Retina (tissue), 1 donor: ENCODE measurements around the gene RAI1.

ENCODE experiments used
- DNase-seq: peaks from one replicate; pipeline ENCODE4 v3.0.0-alpha.2; 2016

Gene RAI1

DNA sequence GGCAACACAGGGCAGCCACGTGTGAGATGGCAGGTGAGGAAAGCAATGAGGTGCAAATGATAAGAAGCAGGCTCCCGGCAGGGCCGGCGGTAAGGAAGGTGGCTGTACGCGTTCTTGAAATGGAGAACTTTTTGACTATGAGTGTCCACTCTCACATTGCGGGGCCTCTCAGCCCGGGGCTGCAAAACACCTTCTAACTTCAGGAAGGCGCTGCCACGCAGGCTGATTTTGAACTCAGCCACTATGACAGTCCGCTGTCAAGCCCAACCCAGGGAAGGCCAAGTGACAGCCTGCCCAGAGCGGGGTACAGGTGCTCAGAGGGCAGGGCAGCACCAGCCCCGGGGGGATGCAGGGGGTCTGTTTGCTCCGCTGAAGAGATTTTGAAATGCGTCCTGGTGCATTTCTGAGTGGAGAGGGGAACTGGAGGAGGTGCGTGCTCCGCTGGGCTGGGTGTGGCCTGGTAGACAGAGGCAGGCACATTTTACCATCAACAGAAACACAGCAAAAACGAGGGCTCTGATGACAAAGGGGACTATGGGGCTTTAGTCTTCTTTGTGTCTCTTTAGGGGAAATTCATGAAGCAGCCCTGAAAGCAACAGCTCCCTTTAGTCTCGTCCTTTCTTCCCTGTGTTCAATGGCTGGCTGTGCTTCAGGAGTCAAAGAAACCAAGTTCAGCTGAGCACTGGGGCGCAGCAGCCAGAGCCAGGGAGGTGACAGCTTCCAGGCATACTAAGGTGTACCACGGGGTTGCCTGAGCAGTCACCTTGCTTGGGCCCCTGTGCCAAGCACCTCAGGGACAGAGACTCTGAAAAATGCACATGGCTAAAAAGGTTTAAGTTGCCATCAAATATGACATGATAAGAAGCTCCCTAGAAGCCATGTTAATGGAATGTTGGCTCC, 170.1 kb downstream of the RAI1 start:
- no peak for DNase-seq

DNA sequence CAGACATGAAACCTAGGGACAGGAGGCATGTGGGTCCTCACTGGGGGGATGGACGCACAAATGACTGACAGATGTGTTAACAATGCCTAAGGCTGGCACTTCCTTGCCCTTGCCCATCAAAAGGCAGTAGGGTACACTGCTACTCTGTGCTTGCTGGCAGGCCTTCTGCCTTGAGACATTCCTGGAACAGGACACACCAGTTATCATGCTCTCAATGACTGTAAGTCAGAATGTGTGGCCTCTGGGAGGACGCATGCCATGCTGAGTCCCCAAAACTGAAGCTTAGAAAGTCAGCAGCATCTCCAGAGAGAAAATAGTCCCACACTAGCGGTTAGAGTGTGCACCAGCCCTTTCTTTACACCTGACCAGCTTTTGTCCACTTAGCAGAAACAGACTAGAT, 171.7 kb downstream of the RAI1 start:
- no peak for DNase-seq

GRCh38 chr17:17853811-17854447, 172.7 kb downstream of the RAI1 start:
- DNase-seq: no peak

GRCh38 chr17:17855976-17856375, 174.7 kb downstream of the RAI1 start:
- no peak for DNase-seq

GRCh38 chr17:17856386-17856785, 175.1 kb downstream of the RAI1 start:
- no peak for DNase-seq

DNA sequence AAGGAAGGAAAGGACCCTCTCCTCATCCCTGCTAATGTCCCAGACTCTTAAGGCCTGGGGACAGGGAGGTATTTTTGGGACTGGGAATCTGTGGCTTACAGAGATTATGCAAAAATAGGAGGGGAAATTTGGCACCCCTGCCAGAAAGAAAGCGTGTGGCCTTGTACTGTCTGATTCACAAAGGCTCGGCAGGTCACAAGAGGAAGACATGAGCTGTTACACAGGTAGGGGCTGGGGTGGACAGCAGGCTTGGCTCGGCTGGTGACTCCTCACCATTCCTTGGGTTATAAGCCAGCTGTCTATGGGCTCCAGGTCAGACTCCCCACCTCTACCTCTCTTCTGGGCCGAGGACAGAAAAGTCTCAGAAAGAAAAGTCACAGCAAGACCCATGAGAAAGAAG, 176.2 kb downstream of the RAI1 start:
- DNase-seq: no peak

DNA sequence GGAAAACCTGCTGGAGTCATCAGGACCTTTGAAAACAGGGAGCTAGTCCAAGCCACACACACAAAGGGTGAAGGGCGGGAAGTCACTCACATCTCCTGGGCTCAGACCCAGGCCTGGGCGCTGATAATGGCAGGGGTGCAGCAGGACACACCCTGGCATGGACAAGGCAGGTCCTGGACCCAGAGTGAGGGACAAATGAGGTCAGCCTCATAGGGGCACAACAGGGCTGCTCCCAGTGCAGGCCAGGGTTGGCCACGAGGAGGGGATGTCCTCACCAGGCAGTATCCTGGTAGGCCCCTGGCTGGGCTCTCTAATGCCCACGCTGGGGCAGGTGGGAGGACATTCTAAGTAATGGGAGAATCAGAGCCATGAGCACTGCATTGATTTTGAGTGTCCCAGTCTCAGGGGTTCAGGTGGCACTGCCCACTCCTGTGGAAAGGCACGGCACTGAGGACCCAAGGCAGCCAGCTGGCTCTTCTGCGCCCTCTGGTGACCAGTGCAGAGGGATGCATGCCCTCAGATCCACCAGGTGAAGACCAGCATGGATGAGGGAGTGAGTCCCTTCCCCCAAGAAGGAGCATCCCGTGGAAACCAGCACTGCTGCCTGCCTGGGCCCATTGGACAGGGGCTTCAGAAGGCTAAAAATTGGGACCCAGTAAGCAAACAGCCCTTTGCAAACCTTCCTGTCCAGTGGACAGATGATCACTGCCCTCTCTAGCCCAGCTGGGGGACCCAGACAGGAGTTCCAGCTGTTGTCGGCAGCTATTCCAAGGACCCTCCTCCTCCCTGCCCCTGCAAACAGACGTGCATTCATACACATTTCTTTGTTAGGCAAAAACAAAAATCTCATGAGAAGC, 178.9 kb downstream of the RAI1 start:
- peak; percentile 87 for DNase-seq

- DNase-seq: no peak
These were observed 179.5 kb downstream of the RAI1 start for GRCh38 chr17:17860766-17861107.
